H1 (cell line): ENCODE data around the gene ATP5MC2. TPM values are rescaled to one million over a fixed set of nuclear protein-coding genes. Genes with fewer than 3 reads are reported as not detected.

Source experiments
- KDM4A ChIP-seq: IDR thresholded peaks from one replicate; pipeline ENCODE4 v1.7.1; 2012; ENCODE audit warnings: low read depth, mild to moderate bottlenecking, moderate library complexity, low read length, inconsistent platforms; ENCODE audit not compliant: severe bottlenecking
- polyA plus RNA-seq, 7 experiments: library from polyadenylated mRNA; depleted of rRNA in 3 of 7; stranded (reverse) in 5 of 7; unstranded in 2 of 7; fragments of >200 nt in 5 of 7; fragments of 200-250 nt in 2 of 7; gene quantifications; 1 replicate in 5 of 7; 2 replicates in 1 of 7; 4 replicates in 1 of 7; pipeline versions ENCODE4 v1.2.1 to v1.2.3, GENCODE V29; 2011 to 2013; ENCODE audit warnings: missing spikeins in 2 of 7, mixed read lengths in 2 of 7
- total RNA-seq: library from RNA; stranded (reverse); fragmentation: NEBNext Ultra II Directional; extraction: Animal tissue kit (Norgen Biotek cat#: 25700); gene quantifications from 2 replicates; pipeline ENCODE4 v1.2.1, GENCODE V29; 2021

The ATP5MC2 gene
- total and polyA plus RNA-seq, 2 of the 8 experiments (the other 6 are each of a cell fraction or from before 2014, with no cell fraction given): 408 to 952 TPM

- no peak for TF ChIP-seq KDM4A
- TF ChIP-seq, all 59 proteins: peak for 0
These were observed 37.6 kb upstream of the ATP5MC2 start (continued) for GRCh38 chr12:53713516-53713915.
